SKM-1 treated with dmso at 0.1 percent for 144 hours (cell line): ENCODE measurements around the gene GGT6.
"Not testable (repeated sequence)": the region's sequence is repeated elsewhere in the genome, so short reads cannot be mapped to it uniquely, and the experiment has no call there.

Source experiments
- DNase-seq: peaks from one replicate; lab custom pipeline; 2025; ENCODE audit not compliant: unreplicated experiment; lab: John Stamatoyannopoulos, UW

Gene GGT6, protein sequence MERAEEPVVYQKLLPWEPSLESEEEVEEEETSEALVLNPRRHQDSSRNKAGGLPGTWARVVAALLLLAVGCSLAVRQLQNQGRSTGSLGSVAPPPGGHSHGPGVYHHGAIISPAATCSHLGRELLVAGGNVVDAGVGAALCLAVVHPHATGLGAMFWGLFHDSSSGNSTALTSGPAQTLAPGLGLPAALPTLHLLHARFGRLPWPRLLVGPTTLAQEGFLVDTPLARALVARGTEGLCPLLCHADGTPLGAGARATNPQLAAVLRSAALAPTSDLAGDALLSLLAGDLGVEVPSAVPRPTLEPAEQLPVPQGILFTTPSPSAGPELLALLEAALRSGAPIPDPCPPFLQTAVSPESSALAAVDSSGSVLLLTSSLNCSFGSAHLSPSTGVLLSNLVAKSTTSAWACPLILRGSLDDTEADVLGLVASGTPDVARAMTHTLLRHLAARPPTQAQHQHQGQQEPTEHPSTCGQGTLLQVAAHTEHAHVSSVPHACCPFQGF

DNA sequence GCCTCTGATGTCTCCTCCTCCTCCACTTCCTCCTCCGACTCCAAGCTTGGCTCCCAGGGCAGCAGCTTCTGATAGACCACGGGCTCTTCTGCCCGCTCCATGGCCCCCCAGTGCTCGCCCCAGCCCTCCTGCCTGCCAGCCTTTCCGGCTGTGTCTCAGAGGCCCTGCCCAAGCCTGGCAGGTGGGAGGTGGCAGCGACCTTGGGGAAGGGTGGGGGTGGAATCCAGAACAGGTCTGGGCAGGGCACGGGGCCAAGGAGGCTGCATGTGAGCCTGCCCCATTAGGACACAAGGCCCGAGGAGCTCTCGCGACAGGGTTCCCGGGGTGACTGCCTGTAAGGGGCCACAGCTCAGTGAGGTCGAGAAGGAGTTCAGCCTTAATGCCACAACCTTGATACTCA lies at the start of gene GGT6:
TSS of gene GGT6 (minus strand) at position 157 of the 400 bp plus-strand sequence. CDS start at position 101, 56 bp downstream.
- DNase-seq: no peak

DNA sequence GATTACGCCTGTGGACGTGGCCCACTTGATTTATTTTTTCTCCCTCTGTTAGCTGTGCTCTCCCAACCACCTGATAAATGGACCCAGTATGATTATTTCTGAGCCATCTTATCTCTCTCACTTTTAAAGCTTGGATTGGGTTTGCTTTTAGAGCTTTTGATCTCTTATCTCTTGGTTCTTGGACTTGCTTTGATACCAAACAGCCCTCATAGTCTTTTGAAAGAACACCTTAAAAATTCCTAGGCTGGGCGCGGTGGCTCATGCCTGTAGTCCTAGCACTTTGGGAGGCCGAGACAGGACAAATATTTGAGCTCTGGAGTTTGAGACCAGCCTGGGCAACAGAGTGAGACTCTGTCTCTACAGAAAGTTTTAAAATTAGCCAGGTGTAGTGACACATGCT lies 49.8 kb upstream of the GGT6 start:
- DNase-seq: no peak

DNA sequence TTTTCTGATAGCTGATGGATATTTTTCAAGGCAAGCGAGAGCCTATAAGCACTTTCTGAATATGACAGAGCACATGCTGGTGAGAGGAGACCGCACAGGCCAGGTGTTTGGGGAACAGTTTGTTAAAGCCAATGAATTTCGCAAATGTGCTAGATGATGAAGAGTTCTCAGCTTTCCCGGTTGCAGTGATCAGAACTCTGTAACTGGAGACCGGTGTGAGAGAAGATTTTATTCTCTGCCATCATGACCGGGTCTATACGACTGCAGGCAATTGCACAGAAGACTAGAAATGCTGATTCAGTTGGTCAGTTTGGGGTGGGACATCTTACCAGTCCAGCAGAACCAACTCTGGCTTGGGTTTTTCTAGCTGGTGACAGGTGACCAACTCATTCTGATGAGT lies 49.4 kb upstream of the GGT6 start:
- DNase-seq: no peak

DNA sequence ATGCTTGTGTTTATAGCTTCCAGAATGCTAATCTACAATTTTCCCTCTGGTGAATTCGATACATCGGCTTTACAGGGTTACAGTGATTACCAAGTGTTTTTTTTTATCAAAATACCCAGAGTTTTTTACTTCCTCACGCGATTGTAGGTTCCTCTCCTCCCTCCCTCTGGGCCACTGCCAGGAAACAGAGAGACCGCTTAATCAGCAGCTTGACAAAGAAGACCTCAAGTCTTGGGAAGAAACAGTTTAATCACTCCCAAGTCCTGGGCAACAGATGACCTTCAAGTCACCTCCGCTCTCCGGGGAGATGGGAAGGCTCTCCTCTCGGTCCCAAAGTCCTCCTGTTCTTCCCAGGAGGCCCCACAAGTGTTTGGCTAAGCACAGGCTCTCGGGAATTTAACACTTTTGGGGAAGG lies 47.4 kb upstream of the GGT6 start:
- DNase-seq: no peak

DNA sequence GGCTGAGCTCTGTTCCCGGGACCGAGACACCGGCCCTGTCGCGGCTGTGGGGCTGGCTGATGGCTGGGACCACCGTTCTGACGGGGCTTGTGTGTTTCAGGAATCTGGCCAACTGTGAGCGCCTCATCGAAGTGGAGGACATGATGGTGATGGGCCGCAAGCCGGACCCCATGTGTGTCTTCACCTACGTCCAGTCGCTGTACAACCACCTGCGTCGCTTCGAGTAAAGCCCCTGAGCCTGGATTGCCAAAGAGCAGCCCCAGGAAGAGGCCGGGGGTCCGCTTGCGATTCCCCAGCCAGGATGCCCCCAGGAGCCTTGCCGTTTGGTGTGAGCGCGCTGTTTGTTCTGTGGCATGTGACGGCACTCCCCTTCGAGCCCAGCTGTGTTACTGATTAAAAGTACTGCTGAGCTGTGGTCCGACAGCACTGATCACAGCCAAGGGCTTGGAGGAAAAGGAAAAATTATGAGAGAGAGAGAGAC lies 46.9 kb upstream of the GGT6 start:
- DNase-seq: no peak

DNA sequence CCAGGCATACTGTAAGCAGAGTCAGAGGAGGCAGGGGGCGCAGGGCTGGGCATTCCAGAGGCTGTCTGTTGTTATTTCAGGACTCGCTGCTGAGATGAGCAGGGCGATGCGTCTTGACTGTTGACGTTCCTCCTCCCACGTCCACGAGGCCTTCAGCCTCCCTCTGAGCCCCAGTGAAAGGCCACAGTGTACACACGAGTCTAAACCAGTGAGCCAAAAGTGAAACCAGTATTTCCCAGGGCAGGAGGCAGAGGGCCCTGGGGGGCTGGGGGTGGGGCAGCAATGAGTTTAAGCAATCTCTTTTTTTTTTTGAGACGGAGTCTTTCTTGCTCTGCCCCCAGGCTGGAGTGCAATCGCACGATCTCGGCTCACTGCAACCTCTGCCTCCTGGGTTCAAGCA lies 45.4 kb upstream of the GGT6 start:
- DNase-seq: no peak

DNA sequence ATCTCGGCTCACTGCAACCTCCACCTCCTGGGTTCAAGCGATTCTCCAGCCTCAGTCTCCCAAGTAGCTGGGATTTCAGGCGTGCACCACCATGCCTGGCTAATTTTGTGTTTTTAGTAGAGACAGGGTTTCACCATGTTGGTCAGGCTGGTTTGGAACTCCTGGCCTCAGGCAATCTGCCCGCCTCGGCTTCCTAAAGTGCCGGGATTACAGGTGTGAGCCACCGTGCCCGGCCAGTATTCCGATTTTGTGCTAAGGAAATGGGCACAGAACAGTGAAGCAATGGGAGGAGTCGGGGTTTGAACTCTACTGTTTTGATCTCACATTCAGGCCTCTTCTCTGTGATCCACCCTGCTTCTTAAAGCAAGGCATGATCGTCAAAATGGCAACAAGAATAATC lies 44.4 kb upstream of the GGT6 start:
- not testable (repeated sequence) for DNase-seq

DNA sequence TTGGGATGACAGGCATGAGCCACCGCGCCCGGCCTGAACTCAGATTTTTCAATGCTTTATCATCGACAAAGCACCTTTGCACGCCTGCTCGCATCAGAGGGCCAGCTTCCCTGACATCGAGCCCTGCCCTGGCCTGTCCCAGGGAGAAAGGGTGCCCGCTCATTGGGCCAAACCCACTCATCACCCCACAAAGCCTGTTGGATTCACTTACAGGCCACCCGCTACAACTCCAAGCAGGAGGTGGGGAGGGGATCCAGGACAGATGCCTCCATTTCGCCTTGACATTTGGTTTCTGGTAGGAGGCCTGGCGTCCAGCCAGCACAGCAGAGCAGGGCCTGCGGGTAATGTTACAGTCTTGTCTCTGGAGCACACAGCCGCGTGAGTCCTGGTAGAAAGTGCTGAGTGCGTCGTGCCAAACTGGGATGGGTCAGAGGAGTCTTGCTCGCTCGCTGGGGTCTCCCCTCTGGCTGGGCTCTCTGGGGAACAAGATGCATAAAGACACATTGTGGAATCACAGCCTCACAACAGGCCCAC lies 43.8 kb upstream of the GGT6 start:
- DNase-seq: no peak

DNA sequence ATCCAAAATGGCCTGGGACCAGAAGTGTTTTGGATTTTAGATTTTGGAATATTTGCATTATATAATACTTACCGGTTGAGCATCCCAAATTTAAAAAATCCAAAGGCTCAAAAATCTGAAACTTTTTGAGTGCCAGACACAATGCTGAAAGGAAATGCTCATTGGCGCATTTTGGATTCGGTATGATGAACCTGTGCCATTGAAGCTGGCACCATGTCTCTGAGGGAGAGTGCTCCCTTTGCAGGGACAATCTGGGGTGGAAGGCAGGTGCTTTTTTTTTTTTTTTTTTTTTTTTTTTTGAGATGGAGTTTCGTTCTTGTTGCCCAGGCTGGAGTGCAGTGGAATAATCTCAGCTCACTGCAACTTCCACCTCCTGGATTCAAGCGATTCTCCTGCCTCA lies 41.7 kb upstream of the GGT6 start:
- no peak for DNase-seq

DNA sequence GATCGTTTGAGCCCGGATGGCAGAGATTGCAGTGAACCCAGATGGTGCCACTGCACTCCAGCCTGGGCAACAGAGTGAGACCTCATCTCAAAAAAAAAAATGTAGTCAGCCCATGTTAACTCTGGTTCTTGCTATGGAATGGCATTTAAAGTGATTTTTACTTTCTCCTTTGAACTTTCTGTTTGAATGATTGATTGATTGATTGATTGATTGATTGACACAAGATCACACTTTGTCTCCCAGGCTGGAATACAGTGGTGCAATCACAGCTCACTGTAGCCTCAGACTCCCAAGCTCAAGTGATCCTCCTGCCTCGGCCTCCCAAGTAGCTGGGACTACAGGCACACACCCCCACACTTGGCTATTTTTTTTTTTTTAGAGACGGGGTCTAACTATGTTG lies 40.9 kb upstream of the GGT6 start:
- DNase-seq: no peak

DNA sequence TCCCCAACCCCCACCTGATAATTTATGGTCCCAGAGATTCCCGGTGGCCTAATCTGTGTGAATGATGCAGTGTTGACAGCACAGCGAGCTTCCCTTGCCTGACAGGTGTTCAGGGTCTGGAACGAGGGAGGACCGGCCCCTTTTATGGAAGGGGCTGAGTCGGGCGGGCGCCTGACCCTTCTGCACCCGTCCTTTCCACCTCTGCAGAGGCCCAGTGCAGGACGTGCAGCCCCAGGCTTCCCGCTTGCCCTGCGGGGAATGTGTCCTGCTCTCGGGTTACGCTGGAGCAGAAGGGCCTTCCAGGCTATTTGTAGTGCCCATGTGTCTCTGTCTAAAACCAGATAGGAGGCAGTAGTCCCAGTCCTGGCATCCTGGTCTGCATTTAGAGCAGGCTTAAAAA lies 40.2 kb upstream of the GGT6 start:
- no peak for DNase-seq

DNA sequence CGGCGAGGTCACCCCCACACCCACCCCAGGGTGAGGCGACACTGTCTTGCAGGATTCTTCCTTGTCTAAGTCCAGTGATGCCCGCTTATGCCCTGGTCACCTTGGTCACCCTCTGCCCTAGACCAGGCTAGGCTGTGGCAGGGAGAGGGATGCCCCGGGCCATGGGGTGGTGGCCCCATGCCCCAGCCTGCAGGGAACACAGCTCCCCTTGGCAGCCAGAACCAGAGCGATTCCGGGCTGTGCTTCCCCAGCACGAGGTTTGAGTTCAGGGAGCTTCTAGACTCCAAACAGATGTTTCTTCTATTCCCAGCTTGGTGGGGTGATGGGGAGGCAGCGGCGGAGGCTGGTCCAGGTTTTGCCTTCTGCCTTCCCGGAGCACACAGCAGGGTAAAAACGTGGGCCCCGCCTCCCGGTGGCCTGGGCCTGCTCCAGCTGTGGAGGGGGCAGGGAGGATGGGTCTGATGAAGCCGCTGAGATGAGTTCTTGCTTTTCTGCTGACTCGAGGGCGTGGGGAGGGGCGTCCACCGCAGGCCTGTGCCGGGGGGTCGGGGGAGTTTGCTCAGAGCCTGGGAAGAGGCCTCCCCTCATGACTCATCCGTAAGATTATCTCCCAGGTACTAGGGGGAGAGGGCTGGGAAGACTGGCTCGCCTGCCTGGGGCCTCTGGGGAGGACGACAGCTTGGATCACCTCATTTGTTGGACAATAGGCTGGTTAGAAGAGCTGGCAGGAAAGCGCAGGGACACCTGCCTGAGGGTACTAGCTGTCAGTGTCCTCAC lies 39.3 kb upstream of the GGT6 start:
- no peak for DNase-seq

DNA sequence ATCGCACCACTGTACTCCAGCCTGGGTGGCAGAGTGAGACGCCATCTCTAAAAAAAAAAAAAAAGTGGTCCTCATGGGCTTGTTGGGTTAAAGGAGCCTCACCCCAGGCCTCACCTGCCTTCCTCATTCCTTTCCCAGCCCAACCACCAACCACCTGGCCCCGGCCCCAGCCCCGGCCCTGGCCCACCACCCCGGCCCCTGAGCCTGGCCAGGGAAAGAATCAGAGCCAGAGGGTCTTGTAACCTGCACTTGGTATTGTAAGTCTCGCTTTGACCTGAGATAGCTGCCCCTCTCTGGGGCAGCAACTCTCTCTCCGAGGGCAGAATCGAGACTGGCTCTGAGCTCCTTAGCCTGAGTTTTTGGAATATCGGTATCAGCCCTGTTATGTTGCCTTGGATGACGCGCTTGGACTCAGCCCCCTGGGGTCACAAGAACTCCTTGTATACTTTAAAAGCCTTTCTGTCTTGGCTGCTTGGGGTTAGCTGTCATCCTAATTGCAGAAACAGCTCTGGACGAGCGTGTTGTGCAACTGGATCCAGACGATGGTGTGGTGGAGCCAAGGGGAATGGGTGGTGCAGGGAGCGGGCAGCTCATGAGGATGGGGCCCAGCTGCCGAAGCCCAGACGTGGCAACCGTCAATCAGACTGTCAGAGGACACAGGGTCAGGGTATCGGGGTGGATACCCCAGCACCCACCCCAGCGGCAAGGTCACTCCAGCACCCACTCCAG lies 38.6 kb upstream of the GGT6 start:
- DNase-seq: no peak

DNA sequence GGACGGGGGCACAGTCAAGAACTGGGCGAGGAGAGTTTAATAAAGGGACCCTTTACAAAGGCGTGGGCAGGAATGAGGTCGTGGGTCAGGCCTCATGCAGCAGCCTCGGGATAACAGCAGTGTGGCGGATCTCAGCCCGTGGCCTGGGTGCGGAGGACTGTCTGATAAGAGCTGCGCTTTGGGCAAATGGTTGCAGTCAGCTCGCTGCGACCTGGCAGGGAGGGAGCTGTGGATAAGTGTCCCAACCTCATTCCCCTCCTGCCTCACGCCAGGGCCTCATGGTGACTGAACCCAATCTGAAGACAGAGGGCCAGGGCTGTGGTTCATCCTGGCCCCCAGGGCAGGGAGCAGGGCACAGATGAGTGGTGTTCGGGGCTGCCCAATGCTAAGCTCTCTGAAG lies 37.6 kb upstream of the GGT6 start:
- no peak for DNase-seq

DNA sequence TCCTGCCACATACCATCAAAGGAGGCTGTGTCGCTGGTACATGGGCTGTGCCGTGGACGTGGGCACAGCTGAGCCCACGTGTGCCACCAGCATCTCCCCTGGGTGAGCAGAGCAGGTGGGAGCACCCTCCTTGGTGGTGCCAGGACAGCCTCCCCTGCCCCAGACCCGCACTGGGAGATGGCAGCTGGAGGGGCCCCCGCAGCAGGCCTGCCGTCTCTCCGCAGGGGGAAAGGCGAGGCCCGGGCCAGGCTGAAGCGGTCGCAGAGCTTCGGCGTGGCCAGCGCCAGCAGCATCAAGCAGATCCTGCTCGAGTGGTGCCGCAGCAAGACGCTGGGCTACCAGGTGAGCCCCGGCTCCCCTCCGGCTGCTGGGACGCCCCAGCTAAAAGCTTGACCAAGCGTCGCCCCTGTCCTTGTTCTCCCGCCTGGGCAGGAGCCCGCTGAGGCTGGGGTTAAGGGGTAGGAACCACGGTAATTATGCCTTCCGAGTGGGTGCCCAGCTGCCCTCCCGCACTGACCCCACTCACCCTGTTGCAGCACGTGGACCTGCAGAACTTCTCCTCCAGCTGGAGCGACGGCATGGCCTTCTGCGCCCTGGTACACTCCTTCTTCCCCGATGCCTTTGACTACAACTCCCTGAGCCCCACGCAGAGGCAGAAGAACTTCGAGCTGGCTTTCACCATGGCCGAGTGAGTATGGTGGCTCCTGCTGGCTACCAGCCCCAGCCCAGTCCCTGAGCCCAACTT lies 36.4 kb upstream of the GGT6 start:
- DNase-seq: no peak

DNA sequence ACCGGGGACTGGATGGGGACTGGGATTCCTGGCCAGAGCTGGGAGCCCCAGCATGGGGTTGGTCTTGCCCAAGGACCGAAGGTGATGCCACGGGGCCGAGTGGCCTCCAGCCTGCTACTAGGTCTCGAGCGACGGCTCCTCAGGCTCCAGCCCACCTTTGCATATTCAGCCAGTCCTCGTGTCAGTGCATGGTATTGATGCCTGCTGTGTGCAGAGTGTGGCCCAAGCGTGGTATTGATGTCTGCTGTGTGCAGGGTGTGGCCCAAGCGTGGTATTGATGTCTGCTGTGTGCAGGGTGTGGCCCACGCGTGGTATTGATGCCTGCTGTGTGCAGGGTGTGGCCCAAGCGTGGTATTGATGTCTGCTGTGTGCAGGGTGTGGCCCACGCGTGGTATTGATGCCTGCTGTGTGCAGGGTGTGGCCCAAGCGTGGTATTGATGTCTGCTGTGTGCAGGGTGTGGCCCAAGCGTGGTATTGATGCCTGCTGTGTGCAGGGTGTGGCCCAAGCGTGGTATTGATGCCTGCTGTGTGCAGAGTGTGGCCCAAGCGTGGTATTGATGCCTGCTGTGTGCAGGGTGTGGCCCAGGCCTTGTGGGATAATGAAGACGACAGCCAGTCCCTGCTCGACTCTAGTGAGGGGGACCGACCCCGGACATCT lies 35.4 kb upstream of the GGT6 start:
- not testable (repeated sequence) for DNase-seq

DNA sequence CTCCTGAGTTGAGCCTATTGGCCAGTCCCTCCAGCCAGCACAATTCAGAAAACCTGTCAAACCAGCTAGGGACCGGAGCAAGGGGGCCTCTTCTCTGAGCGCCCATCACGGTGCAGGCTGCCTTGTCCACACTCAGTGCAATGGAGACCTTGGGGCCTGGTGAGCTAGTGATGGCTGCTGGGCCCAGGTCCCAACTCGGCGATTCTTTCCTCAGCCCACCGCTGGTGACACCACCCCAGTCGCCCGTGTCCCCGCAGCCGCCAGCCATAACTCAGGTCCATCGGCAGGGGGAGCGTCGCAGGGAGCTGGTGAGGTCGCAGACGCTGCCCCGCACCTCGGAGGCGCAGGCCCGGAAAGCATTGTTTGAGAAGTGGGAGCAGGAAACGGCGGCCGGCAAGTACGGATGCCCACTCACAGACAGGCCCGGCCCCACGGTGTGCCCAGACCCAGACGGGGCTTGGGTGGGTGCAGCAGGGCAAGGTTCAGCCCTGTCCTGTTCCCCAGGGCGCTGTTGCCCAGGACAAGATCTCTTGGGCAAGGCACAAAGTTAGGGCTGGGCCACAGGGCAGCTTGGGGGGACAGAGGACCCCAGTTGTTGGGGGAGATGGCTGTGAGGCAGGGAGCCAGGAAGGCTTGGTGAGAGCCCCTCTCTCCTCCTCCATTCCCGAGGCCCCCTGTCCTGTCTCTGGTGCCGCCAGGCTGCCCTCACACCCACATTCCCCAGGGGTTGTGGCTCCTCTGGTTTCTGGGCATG lies 34.7 kb upstream of the GGT6 start:
- DNase-seq: no peak

DNA sequence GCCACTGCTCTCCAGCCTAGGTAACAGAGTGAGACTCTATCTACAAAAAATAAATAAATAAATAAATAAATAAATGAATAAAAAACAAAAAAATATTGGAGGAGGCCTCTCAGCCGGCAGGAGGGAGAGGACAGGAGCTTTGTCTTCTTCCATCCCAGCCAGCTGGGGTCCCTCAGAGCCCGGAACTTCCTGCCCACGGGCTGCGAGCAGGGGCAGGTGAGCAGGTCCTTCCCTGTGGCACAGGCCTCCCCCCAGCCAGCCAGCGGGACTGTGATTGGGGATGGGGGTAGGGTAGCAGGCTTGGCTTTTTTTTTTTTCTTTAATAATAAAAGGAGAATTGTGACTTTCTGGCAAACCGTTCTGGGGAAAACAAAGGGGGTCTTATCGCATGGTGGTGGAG lies 34.0 kb upstream of the GGT6 start:
- no peak for DNase-seq

DNA sequence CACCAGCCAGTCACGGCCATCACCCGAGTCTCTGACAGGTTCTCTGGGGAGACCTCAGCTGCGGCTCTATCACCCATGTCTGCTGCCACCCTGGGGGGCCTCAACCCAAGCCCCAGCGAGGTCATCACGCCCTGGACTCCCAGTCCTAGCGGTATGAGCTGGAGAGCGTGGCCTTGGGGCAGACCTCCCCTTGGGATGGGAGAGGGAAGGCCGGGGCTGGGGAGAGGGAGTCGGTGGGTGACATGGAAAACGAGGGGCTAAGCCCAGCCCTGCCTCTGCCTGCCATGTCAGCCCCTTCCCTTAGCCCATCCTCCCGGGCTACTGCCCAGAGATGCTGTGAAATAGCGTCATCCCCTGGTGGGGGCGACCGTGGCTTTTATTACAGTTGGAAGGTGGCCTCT lies 32.6 kb upstream of the GGT6 start:
- DNase-seq: no peak
